HAP-1 (cell line): ENCODE measurements around the gene UQCRHL.
A peak's percentile ranks its signal among the peaks of the same experiment; 100 is the strongest.
"Not testable (repeated sequence)": the region's sequence is repeated elsewhere in the genome, so short reads cannot be mapped to it uniquely, and the experiment has no call there.

Experiments used
- DNase-seq, 2 experiments: peaks; one replicate each; pipeline ENCODE4 v3.0.0-alpha.2; 2016 to 2020; ENCODE audit warnings: low spot score in 2 of 2
- H3K27me3 ChIP-seq: fragments of 250-450 bp; sonication (Bioruptor Pico); 2 replicates; pipeline ENCODE4 v1.5.1; 2020; ENCODE audit warnings: low read depth, mild to moderate bottlenecking, moderate library complexity
- H3K36me3 ChIP-seq: fragments of 250-450 bp; sonication (Bioruptor Pico); replicated peaks from 2 replicates; pipeline ENCODE4 v1.5.1; 2020; ENCODE audit warnings: mild to moderate bottlenecking
- H3K4me1 ChIP-seq: fragments of 250-450 bp; sonication (Bioruptor Pico); 2 replicates; pipeline ENCODE4 v1.5.1; 2020; ENCODE audit warnings: mild to moderate bottlenecking
- H3K4me3 ChIP-seq: fragments of 250-450 bp; sonication (Bioruptor Pico); 2 replicates; pipeline ENCODE4 v1.5.1; 2020; ENCODE audit warnings: mild to moderate bottlenecking, moderate library complexity
- H3K9me3 ChIP-seq: fragments of 250-450 bp; sonication (Bioruptor Pico); 2 replicates; pipeline ENCODE4 v1.5.1; 2020; ENCODE audit warnings: mild to moderate bottlenecking, moderate library complexity
- in situ Hi-C: fragments of 300-500 bp; cut with MboI; formaldehyde crosslinking; loops from 3 replicates; pipeline ENCODE4 v1.14.3; 2020; ENCODE audit warnings: low sequenced_read_pairs, inconsistent platforms, mixed read lengths

UQCRHL gene

GRCh38 chr1:15827567-15827966 is 20.1 kb upstream of the UQCRHL start:
- H3K27me3 ChIP-seq, H3K4me3 ChIP-seq, DNase-seq, in situ Hi-C loops, H3K36me3 ChIP-seq, H3K9me3 ChIP-seq: not testable (repeated sequence)
- H3K4me1 ChIP-seq, result peaks cover 12% of the 10 kb centered on the region

DNA sequence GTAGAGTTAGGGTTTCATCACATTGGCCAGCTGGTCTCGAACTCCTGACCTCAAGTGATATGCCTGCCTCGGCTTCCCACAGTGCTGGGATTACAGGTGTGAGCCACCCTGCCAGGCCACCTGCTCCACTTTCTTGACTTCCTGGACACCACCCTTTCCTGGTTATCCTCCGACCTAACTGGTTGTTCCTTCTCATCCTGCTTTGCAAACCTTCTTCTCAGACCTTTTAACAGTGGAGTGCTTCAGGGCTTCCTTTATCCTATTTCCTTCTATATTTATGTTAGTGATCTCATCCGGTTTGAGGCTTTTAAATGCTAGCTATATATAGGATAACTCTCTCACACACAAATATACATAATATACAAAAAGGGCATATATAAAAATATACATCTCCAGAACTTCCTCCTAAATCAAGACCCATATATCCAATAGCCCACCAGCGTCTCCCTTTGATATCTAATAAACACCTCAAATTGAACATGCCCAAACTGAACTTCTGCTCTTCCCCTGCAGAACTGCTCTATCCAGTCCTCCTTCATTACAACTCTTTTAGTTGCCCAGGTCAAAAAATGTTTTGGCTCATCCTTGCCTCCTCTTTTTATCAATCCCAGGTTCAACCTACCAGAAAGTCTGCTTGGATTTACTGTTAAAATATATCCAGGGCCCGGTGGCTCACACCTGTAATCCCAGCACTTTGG is 19.5 kb upstream of the UQCRHL start:
- Histone ChIP-seq H3K4me1 (peaks cover 12% of the 10 kb centered on the region), H3K36me3 (no peaks in the 10 kb centered on the region), H3K27me3 (no peaks in the 10 kb centered on the region), H3K9me3 (no peaks in the 10 kb centered on the region), H3K4me3 (no peak overlapping the region)
- no peak for DNase-seq
- in situ Hi-C loops, result no loop called here

- Histone ChIP-seq H3K4me1 (peaks cover 10% of the 10 kb centered on the region), H3K27me3 (no peaks in the 10 kb centered on the region), H3K9me3 (no peaks in the 10 kb centered on the region), H3K4me3 (no peak overlapping the region), H3K36me3 (no peaks in the 10 kb centered on the region)
- DNase-seq, result no peak
- in situ Hi-C loops, result no loop called here
Observed at GRCh38 chr1:15825800-15826199, 18.4 kb upstream of the UQCRHL start.

DNA sequence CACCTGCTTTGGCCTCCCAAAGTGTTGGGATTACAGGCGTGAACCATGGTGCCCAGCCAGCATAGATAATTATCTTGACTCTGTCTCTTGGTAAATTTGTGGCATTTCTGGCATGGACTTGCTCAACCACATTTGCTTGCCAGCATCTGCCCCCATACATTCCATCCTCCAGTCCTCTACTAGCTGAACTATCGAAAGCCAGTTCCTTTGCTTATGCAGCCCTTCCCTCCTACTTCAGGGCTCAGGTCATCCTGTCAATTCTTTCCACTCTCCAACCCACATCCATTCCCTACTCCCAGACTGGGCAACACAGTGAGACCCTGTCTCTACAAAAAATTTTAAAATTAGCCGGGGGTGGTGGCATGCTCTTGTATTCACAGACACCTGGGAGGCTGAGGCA is 13.0 kb upstream of the UQCRHL start:
- DNase-seq, result no peak
- in situ Hi-C loops, result no loop called here

DNA sequence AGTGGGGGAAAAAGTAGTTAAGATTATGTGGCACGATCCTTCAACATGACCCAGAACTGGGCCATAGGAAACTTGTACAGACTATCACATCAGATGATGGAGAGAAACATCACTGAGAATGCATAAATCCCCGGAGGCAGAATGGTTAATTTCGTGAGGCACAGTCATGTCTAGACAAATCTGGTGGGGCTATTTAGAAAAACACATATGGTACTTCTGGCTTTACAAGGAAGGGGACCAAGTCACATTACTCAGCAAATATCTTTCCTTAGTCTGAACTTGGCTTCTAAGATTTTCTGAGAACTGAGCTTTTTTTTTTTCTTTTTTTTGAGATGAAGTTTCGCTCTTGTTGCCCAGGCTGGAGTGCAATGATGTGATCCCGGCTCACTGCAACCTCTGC is 9.2 kb upstream of the UQCRHL start:
- no peaks in the 10 kb centered on the region for H3K9me3 ChIP-seq
- H3K36me3 ChIP-seq, result no peaks in the 10 kb centered on the region
- no peak overlapping the region for H3K4me3 ChIP-seq
- in situ Hi-C loops, result no loop called here
- DNase-seq, result no peak
- no peaks in the 10 kb centered on the region for H3K27me3 ChIP-seq
- H3K4me1 ChIP-seq, result peaks cover 4% of the 10 kb centered on the region

More for the DNA sequence above, 13.0 kb upstream of the UQCRHL start:
- no peaks in the 10 kb centered on the region; the same call in 1 of the 2 replicates for H3K4me1 ChIP-seq
- no peaks in the 10 kb centered on the region for H3K36me3 ChIP-seq
- no peak overlapping the region for H3K4me3 ChIP-seq
- H3K27me3 ChIP-seq, result no peaks in the 10 kb centered on the region
- H3K9me3 ChIP-seq, result no peaks in the 10 kb centered on the region

DNA sequence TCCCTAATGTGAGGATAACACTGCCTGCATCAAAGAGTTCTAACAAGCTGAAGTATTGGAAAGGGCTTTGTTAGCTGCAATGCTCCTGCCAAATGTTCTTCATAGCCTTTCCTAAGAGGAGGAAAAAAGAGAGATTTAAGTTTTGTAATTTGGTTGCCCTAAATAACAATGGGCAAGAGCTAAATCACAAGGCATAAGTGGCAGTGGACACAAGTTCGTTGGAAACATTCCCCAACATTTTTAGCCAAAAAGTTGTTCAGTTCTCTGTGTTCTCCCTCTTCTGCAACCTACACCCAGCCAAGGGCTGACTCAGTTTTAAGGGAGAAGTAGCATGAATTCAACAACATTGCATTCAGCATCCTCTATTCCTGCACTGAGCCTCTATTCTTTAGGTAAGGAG is 2.6 kb upstream of the UQCRHL start:
- Histone ChIP-seq H3K27me3 (no peaks in the 10 kb centered on the region), H3K4me3 (no peak overlapping the region), H3K4me1 (peaks cover 1% of the 10 kb centered on the region), H3K9me3 (no peaks in the 10 kb centered on the region), H3K36me3 (no peaks in the 10 kb centered on the region)
- in situ Hi-C loops, result no loop called here
- DNase-seq, result no peak

GRCh38 chr1:15808955-15809354 is 1.5 kb upstream of the UQCRHL start:
- in situ Hi-C loops, result loop anchor here (10.0 kb wide), 1 partner anchor 116 kb away; no protein-coding TSS in a partner anchor
- no peak for DNase-seq

DNA sequence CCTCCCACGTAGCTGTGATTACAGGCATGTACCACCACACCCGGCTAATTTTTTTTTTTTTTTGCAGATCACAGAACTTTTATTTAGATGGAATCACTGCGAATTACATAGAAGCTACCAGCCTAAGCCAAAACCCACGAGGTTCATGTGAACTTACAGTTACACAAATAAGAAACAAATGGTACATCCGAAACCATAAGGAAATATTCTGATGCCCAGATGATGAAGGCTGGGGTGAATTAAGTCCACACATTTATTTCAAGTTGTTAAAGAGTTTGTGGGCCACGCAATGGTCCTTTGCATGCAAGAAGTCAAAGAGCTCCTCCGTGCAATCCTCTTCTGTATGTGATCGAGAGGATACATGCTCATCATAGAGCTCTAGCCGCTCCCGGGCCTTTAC is 328 bp downstream of the UQCRHL start:
- no peaks in the 10 kb centered on the region for H3K27me3 ChIP-seq
- H3K4me1 ChIP-seq, result peaks cover 3% of the 10 kb centered on the region; the same call in 1 of the 2 replicates
- H3K9me3 ChIP-seq, result no peaks in the 10 kb centered on the region
- DNase-seq, result no peak
- in situ Hi-C loops, result loop anchor here (10.0 kb wide), 1 partner anchor 118 kb away; no protein-coding TSS in a partner anchor
- H3K4me3 ChIP-seq, result no peak overlapping the region
- H3K36me3 ChIP-seq, result no peaks in the 10 kb centered on the region

More at GRCh38 chr1:15808955-15809354, 1.5 kb upstream of the UQCRHL start:
- Histone ChIP-seq H3K9me3 (no peaks in the 10 kb centered on the region), H3K27me3 (no peaks in the 10 kb centered on the region), H3K4me1 (no peaks in the 10 kb centered on the region), H3K4me3 (no peak overlapping the region), H3K36me3 (no peaks in the 10 kb centered on the region)

DNA sequence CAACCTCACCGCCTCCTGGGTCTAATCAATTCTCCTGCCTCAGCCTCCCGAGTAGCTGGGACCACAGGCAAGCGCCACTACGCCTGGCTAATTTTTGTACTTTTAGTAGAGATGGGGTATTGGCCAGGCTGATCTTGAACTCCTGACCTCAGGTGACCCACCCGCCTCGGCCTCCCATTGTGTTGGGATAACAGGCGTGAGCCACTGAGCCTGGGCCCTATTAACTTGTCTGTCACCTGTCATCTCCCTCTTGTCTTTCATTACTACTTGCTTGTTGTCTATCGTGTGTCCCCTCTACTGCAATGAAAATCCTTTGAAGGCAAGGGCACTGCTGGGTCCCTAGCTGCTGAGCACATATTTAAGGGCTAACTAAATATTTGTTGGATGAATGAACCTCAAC is 3.4 kb downstream of the UQCRHL start:
- in situ Hi-C loops, result loop anchor here (10.0 kb wide), 1 partner anchor 121 kb away; no protein-coding TSS in a partner anchor
- no peaks in the 10 kb centered on the region for H3K9me3 ChIP-seq
- no peaks in the 10 kb centered on the region for H3K27me3 ChIP-seq
- H3K4me3 ChIP-seq, result no peak overlapping the region
- DNase-seq, result no peak
- peaks cover 3% of the 10 kb centered on the region; the same call in 1 of the 2 replicates for H3K4me1 ChIP-seq
- no peaks in the 10 kb centered on the region for H3K36me3 ChIP-seq

DNA sequence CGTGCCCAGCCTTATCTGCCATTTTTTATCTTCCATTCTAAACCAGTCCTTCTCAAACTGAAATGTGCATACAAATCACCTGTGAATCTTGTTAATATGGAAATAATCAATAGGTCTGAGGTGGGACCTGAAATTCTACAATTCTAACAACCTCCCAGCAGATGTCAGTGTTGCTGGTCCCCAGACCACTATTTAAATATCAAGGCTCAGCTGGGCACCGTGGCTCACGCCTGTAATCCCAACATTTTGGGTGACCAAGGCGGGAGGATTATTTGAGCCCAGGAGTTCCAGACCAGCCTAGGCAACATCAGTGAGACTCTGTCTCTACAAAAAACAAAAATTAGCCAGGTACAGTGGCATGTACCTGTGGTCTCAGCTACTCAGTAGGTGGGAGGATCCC is 4.1 kb downstream of the UQCRHL start:
- DNase-seq, result peak; percentile 55 to 61
- H3K4me1 ChIP-seq, result peaks cover 3% of the 10 kb centered on the region; the same call in 1 of the 2 replicates
- in situ Hi-C loops, result loop anchor here (10.0 kb wide), 1 partner anchor 121 kb away; no protein-coding TSS in a partner anchor
- H3K27me3 ChIP-seq, result no peaks in the 10 kb centered on the region
- H3K36me3 ChIP-seq, result no peaks in the 10 kb centered on the region
- H3K4me3 ChIP-seq, result no peak overlapping the region
- no peaks in the 10 kb centered on the region for H3K9me3 ChIP-seq

DNA sequence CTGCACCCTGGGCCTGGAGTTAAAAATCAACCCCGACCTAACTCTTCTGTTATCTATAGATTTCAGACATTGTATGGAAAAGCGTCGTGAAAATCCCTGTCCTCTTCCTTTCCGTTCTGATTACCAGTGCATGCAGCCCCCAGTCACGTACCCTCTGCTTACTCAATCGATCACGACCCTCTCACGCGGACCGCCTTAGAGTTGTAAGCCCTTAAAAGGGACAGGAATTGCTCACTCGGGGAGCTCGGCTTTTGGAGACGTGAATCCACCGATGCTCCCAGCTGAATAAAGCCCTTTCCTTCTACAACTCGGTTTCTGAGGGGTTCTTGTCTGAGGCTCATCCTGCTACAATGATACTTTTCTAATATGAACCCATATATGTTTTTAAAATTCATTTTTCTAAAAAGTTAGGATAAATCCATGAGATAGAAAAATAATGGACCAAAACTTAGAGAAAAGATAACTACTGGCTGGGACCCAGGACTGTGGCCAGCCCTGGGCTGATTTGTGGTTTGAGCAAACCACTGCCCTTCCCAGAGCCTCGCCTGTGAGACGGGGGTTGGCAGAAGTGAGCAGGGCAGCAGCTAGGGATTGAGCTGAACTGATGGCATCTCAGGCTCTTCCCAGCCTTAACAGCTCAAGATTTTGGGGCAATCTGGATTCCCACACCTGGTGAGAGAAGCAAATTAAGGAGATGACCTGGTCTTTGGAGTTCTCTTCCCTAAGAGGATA is 5.0 kb downstream of the UQCRHL start:
- Histone ChIP-seq H3K27me3 (no peaks in the 10 kb centered on the region), H3K4me3 (no peak overlapping the region), H3K36me3 (no peaks in the 10 kb centered on the region), H3K9me3 (no peaks in the 10 kb centered on the region), H3K4me1 (peaks cover 3% of the 10 kb centered on the region; the same call in 1 of the 2 replicates)
- in situ Hi-C loops, result loop anchor here (10.0 kb wide), 1 partner anchor 122 kb away; no protein-coding TSS in a partner anchor
- no peak for DNase-seq

DNA sequence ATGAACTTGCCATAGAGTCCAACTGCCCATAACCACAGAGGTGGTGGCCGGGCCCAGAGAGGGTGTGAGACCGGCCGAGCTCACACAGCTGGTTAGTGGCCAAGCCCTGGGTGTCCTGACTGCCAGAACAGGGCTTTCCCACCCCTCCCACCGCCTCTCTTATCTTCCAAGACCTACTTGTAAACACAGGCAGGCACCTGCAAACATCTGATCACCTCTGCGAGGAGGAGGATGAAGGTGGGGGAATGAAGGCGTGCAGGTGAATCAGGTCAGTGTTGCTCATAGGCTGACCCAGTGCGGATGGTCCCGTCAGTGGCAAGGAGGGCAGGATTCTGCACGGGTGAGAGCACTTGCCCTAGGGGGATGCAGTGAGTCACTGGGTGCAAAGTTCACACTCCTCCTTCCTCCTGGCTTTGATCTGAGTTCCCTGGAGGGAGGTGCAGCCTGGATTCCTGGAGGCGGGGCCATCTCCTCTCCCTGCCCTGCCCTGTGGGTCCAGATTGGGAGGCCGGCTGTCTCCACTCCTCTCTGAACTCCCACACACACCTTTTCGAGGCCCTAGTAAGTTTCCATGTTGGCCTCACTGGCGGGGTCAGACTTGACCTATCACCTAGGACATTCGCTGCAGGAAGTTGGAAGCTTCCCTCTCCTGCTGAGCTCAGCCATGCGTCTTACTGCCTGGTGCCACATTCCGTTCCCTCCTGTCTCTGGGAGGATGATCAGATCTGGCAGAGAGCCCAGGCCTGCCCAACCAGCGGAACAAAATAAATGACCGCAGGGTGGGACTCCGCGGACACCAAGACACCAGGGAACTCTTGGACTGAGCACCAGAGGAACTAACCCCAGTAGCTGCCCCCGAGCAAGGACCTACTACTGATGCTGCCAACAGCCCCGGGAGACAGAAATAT is 7.3 kb downstream of the UQCRHL start:
- H3K27me3 ChIP-seq, result no peaks in the 10 kb centered on the region
- H3K36me3 ChIP-seq, result no peaks in the 10 kb centered on the region
- peak in 1 of 2 experiments; percentile 62 for DNase-seq
- peaks cover 3% of the 10 kb centered on the region; the same call in 1 of the 2 replicates for H3K4me1 ChIP-seq
- H3K9me3 ChIP-seq, result no peaks in the 10 kb centered on the region
- in situ Hi-C loops, result loop anchor here (10.0 kb wide), 1 partner anchor 125 kb away; no protein-coding TSS in a partner anchor
- H3K4me3 ChIP-seq, result no peak overlapping the region
